Astrocyte of the cerebellum (primary cell): Measurements from ENCODE around the gene SLC22A9.
"Not testable (repeated sequence)": the region's sequence is repeated elsewhere in the genome, so short reads cannot be mapped to it uniquely, and the experiment has no call there.

Experiments used
- DNase-seq: peaks from one replicate; pipeline ENCODE4 v3.0.0-alpha.2; 2011; ENCODE audit warnings: low read depth
- H3K4me3 ChIP-seq: 2 replicates; pipeline ENCODE4 v1.5.1; 2011; ENCODE audit warnings: mild to moderate bottlenecking, low read depth, low read length, moderate library complexity
- in situ Hi-C: cut with HindIII; loops from 2 replicates; pipeline ENCODE4 v1.10.0; 2017; ENCODE audit warnings: low sequenced_read_pairs
- TF ChIP-seq, protein P1 (sequence below): IDR thresholded peaks from 2 replicates; pipeline ENCODE4 v1.5.1; 2012; ENCODE audit warnings: low read length, low read depth, moderate library complexity, mild to moderate bottlenecking; ENCODE audit errors: missing control alignments

The SLC22A9 gene

DNA sequence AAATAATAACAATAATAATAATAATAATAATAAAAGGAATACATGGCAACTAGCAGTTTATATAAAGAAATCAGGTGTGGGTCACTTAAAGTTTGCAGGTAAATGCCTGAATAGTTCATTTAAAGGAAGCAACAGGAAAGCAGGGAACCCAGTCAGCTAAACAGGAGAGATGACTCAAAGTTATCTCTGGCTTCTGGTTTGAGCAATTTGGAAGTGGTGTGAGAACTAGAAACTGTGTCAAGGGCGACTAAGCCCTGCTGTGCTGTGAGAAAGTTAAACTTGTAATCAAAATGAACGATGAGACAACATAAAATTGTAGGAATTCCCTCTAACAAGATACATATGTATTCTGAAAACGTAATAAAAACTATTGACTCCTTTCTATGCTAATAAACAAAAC is 35.5 kb downstream of the SLC22A9 start:
- TF ChIP-seq, protein P1, sequence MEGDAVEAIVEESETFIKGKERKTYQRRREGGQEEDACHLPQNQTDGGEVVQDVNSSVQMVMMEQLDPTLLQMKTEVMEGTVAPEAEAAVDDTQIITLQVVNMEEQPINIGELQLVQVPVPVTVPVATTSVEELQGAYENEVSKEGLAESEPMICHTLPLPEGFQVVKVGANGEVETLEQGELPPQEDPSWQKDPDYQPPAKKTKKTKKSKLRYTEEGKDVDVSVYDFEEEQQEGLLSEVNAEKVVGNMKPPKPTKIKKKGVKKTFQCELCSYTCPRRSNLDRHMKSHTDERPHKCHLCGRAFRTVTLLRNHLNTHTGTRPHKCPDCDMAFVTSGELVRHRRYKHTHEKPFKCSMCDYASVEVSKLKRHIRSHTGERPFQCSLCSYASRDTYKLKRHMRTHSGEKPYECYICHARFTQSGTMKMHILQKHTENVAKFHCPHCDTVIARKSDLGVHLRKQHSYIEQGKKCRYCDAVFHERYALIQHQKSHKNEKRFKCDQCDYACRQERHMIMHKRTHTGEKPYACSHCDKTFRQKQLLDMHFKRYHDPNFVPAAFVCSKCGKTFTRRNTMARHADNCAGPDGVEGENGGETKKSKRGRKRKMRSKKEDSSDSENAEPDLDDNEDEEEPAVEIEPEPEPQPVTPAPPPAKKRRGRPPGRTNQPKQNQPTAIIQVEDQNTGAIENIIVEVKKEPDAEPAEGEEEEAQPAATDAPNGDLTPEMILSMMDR, result no peak
- in situ Hi-C loops, result no loop called here
- DNase-seq, result no peak
- H3K4me3 ChIP-seq, result no peak overlapping the region

DNA sequence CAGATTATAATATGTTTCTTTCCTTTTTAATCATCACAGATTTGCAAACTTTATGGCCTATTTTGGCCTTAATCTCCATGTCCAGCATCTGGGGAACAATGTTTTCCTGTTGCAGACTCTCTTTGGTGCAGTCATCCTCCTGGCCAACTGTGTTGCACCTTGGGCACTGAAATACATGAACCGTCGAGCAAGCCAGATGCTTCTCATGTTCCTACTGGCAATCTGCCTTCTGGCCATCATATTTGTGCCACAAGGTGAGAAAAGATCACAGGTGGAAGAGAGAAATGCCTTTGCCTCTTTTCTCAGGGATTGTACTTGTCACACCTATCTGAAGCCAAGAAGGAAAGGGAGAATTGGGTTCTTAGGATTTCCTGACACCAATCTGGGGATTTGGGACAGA is 36.9 kb downstream of the SLC22A9 start:
- in situ Hi-C loops, result no loop called here
- DNase-seq, result no peak
- no peak overlapping the region for H3K4me3 ChIP-seq
- TF ChIP-seq, protein P1, result no peak

DNA sequence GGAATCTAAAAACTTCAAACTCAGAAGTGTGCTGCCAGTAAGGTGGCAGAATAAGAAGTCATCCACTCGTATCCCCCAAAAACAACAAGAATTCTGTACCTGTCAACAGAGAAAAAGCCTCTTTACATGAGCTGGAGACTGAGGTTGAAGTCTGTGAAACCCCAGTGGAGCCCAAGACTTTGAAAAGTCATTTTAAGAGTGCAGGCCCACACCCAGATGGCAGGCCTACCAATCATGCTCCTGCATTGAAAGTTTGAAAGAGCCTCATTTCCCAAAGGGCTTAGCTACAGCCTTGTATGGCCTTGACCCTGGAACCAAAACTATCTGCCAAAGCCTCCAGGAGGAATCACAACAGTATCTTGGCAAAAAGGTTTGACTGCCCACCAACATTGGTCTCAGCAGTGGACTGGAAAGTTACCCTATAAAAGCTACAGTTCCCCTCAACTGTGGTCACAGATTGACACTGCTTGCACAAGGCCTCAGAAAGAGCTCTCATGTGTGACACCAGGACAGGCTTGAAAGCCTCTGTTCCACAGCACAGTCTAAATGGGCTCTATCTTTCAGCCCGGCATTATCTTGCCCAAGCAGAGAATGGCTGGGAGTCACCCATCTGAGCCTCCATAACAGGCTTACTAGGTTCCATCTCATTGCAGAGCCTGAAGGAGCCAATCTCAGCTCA is 47.7 kb downstream of the SLC22A9 start:
- in situ Hi-C loops, result no loop called here
- no peak for DNase-seq
- TF ChIP-seq, protein P1, result no peak
- H3K4me3 ChIP-seq, result no peak overlapping the region

DNA sequence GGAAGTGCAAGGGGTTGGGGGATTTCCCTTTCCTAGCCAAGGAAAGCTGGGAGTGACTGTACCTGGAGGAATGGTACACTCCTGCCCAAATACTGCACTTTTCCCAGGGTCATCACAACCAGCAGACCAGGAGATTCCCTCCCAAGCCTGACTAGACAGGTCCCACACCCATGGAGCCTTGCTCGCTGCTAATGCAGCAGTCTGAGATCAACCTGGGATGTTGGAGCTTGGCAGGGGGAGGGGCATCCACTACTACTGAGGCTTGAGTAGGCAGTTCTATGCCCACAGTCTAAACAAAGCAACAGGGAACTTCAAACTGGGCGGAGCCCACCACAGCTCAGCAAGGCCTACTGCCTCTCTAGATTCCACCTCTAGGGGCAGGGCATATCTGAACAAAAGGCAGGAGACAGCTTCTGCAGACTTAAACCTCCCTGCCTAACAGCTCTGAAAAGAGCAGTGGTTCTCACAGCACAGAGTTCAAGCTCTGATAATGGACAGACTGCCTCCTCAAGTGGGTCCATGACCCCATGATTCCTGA is 58.5 kb downstream of the SLC22A9 start:
- no peak for DNase-seq
- H3K4me3 ChIP-seq, result no peak overlapping the region
- in situ Hi-C loops, result no loop called here
- TF ChIP-seq, protein P1, result no peak

DNA sequence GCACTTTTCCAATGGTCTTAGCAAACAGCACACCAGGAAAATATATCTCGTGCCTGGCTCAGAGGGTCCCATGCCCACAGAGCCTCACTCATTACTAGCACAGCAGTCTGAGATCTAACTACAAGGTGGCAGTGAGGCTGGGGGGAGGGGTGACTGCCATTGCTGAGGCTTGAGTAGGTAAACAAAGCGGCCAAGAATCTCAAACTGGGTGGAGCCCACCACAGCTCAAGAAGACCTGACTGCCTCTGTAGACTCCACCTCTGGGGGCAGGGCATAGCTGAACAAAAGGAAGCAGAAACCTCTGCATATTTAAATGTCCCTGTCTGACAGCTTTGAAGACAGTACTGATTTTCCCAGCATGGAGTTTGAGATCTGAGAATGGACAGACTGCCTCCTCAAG is 61.1 kb downstream of the SLC22A9 start:
- H3K4me3 ChIP-seq, in situ Hi-C loops, DNase-seq: not testable (repeated sequence)

DNA sequence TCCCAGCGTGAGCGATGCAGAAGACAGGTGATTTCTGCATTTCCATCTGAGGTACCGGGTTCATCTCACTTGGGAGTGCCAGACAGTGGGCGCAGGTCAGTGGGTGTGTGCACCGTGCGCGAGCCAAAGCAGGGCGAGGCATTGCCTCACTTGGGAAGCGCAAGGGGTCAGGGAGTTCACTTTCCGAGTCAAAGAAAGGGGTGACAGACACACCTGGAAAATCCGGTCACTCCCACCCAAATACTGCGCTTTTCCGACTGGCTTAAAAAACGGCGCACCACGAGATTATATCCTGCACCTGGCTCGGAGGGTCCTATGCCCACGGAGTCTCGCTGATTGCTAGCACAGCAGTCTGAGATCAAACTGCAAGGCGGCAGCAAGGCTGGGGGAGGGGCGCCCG is 65.8 kb downstream of the SLC22A9 start:
- DNase-seq, in situ Hi-C loops, H3K4me3 ChIP-seq: not testable (repeated sequence)

DNA sequence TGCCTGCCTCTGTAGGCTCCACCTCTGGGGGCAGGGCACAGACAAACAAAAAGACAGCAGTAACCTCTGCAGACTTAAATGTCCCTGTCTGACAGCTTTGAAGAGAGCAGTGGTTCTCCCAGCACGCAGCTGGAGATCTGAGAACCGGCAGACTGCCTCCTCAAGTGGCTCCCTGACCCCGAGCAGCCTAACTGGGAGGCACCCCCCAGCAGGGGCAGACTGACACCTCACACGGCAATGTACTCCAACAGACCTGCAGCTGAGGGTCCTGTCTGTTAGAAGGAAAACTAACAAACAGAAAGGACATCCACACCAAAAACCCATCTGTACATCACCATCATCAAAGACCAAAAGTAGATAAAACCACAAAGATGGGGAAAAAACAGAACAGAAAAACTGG is 66.2 kb downstream of the SLC22A9 start:
- H3K4me3 ChIP-seq, in situ Hi-C loops, DNase-seq: not testable (repeated sequence)

DNA sequence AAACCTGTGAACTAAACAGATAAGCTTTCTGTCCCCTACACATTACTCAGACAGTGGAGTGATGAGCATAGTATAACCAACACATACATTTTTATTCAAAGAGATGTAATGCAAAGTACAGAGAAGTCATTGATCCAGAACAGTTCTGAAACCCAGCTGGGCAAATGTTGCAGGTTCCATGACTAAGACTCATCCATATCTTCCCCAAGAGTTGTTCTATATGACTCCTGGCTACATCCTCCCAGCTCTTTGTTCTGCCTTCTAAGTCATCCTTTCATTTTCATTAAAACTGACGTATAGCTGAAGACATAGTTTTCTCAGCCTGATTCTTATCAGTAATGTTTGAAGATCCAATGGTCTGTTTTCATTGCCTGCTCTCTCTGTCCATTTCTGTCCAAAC is 74.1 kb downstream of the SLC22A9 start:
- H3K4me3 ChIP-seq, result no peak overlapping the region
- TF ChIP-seq, protein P1, result no peak
- in situ Hi-C loops, result loop anchor here (10.0 kb wide), 1 partner anchor 59 kb away; no protein-coding TSS in a partner anchor
- DNase-seq, result no peak
